ENCODE data around the gene GAB1. TPM values are rescaled to one million over a fixed set of nuclear protein-coding genes. Genes with fewer than 3 reads are reported as not detected.

GAB1 gene
- total and polyA plus RNA-seq, 2 of the 13 experiments (the other 11 are each of a cell fraction or from before 2014, with no cell fraction given) = 8.7 to 14.7 TPM

DNA sequence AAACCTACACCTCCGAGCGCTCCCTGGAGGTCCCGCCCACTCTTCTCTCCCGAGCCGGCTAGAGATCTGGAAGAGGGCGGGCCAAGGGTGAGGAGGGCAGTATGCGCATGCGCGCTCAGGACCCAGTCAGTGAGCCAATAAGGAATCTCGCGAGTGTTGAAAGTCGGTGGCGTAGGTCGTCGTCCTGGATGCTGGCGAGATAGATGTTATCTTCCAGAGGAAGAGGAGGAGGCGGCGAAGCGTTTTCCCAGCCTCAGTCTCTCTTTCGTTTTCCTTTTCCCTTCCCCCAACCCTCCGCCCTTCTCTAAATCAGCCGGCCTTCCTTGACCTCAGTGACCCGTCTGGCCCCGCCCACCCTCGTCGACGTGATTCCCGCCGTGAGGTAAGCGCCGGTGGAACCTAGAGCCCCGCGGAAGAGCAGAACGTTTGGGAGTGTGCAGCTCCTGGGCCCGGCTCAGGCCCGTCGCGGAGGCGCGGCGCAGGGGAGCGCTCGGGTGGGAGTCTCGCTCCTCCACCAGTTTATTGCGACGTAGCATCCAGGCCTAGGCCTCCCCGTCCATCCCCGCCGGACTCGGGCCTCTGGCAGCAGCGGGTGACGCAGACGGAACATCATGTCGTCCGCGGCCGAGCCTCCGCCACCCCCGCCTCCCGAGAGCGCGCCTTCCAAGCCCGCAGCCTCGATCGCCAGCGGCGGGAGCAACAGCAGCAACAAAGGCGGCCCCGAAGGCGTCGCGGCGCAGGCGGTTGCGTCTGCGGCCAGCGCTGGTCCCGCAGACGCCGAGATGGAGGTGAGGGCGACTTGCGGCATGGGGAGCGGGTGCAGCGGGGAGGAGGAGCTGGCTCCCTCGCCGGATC is 176.9 kb downstream of the GAB1 start, which contains the start of gene SMARCA5 (continued):
- no peak for TF ChIP-seq ZNF124 (CRISPR knock-in tag; IDR thresholded peaks at IDR 0.05)
- no peak for TF ChIP-seq PHF5A (CRISPR knock-in tag; IDR thresholded peaks at IDR 0.05; ENCODE audit: low read depth, unreplicated experiment)
- no peak for TF ChIP-seq PBX3 (CRISPR knock-in tag; IDR thresholded peaks at IDR 0.05; ENCODE audit: borderline replicate concordance)
- TF ChIP-seq ZBTB8A (CRISPR knock-in tag; IDR thresholded peaks at IDR 0.05; ENCODE audit: borderline replicate concordance, low read depth) = no peak
- TF ChIP-seq SNAPC2 (CRISPR knock-in tag; IDR thresholded peaks at IDR 0.05) = no peak
- no peak for TF ChIP-seq NFIC (IDR thresholded peaks at IDR 0.05; ENCODE audit: low read length)
- TF ChIP-seq, protein P1, sequence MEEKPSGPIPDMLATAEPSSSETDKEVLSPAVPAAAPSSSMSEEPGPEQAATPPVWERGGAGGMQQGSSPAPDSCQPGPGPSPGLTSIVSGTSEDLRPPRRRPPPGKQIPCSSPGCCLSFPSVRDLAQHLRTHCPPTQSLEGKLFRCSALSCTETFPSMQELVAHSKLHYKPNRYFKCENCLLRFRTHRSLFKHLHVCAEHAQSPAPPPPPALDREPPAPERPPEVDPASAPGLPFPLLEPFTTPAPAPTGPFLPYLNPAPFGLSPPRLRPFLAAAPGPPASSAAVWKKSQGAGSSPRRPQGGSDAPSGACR (CRISPR knock-in tag; IDR thresholded peaks at IDR 0.05) = no peak
- no peak for TF ChIP-seq KLF9 (CRISPR knock-in tag; IDR thresholded peaks at IDR 0.05; ENCODE audit: low read depth)
- TF ChIP-seq, protein P2, sequence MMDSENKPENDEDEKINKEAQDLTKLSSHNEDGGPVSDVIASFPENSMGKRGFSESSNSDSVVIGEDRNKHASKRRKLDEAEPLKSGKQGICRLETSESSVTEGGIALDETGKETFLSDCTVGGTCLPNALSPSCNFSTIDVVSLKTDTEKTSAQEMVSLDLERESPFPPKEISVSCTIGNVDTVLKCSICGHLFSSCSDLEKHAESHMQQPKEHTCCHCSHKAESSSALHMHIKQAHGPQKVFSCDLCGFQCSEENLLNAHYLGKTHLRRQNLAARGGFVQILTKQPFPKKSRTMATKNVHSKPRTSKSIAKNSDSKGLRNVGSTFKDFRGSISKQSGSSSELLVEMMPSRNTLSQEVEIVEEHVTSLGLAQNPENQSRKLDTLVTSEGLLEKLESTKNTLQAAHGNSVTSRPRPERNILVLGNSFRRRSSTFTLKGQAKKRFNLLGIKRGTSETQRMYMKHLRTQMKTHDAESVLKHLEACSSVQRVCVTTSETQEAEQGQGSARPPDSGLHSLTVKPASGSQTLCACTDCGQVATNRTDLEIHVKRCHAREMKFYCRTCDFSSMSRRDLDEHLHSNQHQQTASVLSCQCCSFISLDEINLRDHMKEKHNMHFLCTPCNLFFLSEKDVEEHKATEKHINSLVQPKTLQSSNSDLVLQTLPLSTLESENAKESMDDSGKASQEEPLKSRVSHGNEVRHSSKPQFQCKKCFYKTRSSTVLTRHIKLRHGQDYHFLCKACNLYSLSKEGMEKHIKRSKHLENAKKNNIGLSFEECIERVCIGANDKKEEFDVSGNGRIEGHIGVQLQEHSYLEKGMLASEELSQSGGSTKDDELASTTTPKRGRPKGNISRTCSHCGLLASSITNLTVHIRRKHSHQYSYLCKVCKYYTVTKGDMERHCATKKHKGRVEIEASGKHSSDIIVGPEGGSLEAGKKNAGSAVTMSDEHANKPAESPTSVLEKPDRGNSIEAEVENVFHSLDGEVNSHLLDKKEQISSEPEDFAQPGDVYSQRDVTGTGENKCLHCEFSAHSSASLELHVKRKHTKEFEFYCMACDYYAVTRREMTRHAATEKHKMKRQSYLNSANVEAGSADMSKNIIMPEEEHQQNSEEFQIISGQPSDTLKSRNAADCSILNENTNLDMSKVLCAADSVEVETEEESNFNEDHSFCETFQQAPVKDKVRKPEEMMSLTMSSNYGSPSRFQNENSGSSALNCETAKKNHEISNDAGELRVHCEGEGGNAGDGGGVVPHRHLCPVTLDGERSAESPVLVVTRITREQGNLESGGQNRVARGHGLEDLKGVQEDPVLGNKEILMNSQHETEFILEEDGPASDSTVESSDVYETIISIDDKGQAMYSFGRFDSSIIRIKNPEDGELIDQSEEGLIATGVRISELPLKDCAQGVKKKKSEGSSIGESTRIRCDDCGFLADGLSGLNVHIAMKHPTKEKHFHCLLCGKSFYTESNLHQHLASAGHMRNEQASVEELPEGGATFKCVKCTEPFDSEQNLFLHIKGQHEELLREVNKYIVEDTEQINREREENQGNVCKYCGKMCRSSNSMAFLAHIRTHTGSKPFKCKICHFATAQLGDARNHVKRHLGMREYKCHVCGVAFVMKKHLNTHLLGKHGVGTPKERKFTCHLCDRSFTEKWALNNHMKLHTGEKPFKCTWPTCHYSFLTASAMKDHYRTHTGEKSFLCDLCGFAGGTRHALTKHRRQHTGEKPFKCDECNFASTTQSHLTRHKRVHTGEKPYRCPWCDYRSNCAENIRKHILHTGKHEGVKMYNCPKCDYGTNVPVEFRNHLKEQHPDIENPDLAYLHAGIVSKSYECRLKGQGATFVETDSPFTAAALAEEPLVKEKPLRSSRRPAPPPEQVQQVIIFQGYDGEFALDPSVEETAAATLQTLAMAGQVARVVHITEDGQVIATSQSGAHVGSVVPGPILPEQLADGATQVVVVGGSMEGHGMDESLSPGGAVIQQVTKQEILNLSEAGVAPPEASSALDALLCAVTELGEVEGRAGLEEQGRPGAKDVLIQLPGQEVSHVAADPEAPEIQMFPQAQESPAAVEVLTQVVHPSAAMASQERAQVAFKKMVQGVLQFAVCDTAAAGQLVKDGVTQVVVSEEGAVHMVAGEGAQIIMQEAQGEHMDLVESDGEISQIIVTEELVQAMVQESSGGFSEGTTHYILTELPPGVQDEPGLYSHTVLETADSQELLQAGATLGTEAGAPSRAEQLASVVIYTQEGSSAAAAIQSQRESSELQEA (CRISPR knock-in tag; IDR thresholded peaks at IDR 0.05; ENCODE audit: not compliant biosample characterization) = peak; percentile 88
- TF ChIP-seq ZSCAN5A (CRISPR knock-in tag; IDR thresholded peaks at IDR 0.05; ENCODE audit: borderline replicate concordance) = no peak
- TF ChIP-seq PAWR (CRISPR knock-in tag; IDR thresholded peaks at IDR 0.05; ENCODE audit: borderline replicate concordance) = no peak
- TF ChIP-seq ZNF30 (CRISPR knock-in tag; IDR thresholded peaks at IDR 0.05) = no peak
- TF ChIP-seq POLR2AphosphoS2 (IDR thresholded peaks at IDR 0.05; ENCODE audit: low read depth, low read length) = no peak
- no peak for TF ChIP-seq PRPF4 (IDR thresholded peaks at IDR 0.05; ENCODE audit: low read depth, low read length, poor library complexity, severe bottlenecking)
- peak; percentile 68; the same call in 1 of the 2 replicates for TF ChIP-seq SIN3A (IDR thresholded peaks at IDR 0.05; ENCODE audit: borderline replicate concordance, low read depth, low read length)
- TF ChIP-seq, protein P3, sequence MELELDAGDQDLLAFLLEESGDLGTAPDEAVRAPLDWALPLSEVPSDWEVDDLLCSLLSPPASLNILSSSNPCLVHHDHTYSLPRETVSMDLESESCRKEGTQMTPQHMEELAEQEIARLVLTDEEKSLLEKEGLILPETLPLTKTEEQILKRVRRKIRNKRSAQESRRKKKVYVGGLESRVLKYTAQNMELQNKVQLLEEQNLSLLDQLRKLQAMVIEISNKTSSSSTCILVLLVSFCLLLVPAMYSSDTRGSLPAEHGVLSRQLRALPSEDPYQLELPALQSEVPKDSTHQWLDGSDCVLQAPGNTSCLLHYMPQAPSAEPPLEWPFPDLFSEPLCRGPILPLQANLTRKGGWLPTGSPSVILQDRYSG (CRISPR knock-in tag; IDR thresholded peaks at IDR 0.05) = peak; percentile 56; the same call in 1 of the 2 replicates
